ENCODE data around the gene CLPTM1L.
"Not testable (repeated sequence)": the region's sequence is repeated elsewhere in the genome, so short reads cannot be mapped to it uniquely, and the experiment has no call there.

GRCh38 chr5:1326901-1327756 lies 17.8 kb downstream of the CLPTM1L start:
- TF ChIP-seq, protein P1, sequence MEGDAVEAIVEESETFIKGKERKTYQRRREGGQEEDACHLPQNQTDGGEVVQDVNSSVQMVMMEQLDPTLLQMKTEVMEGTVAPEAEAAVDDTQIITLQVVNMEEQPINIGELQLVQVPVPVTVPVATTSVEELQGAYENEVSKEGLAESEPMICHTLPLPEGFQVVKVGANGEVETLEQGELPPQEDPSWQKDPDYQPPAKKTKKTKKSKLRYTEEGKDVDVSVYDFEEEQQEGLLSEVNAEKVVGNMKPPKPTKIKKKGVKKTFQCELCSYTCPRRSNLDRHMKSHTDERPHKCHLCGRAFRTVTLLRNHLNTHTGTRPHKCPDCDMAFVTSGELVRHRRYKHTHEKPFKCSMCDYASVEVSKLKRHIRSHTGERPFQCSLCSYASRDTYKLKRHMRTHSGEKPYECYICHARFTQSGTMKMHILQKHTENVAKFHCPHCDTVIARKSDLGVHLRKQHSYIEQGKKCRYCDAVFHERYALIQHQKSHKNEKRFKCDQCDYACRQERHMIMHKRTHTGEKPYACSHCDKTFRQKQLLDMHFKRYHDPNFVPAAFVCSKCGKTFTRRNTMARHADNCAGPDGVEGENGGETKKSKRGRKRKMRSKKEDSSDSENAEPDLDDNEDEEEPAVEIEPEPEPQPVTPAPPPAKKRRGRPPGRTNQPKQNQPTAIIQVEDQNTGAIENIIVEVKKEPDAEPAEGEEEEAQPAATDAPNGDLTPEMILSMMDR (IDR thresholded peaks at IDR 0.05), result not testable (repeated sequence)
- TF ChIP-seq POLR2A (IDR thresholded peaks at IDR 0.05), result not testable (repeated sequence)

Data from suprapubic skin (tissue), 3 donors.